ENCODE data around the gene PCDHGB2.
"Not testable (repeated sequence)": the region's sequence is repeated elsewhere in the genome, so short reads cannot be mapped to it uniquely, and the experiment has no call there.

PCDHGB2 gene

GRCh38 chr5:141351591-141351990, 8.2 kb upstream of the PCDHGB2 start:
- DNase-seq, result no peak

GRCh38 chr5:141354900-141355469, 4.8 kb upstream of the PCDHGB2 start, which contains the start of gene PCDHGA4:
Gene PCDHGA4 (plus strand): TSS chr5:141355021. CDS start chr5:141355108, 87 bp downstream.
- DNase-seq, result no peak

GRCh38 chr5:141355641-141356040, 4.2 kb upstream of the PCDHGB2 start:
- no peak for DNase-seq

GRCh38 chr5:141356133-141356532, 3.7 kb upstream of the PCDHGB2 start:
- DNase-seq, result no peak

- DNase-seq, result no peak
These were observed 2.8 kb upstream of the PCDHGB2 start for GRCh38 chr5:141356950-141357349.

GRCh38 chr5:141360685-141361084, 891 bp downstream of the PCDHGB2 start:
- DNase-seq, result no peak

- no peak for DNase-seq
These were observed 2.9 kb downstream of the PCDHGB2 start for GRCh38 chr5:141362719-141363118.

GRCh38 chr5:141363952-141364660, 4.3 kb downstream of the PCDHGB2 start, which contains the start of gene PCDHGA5:
Gene PCDHGA5 (plus strand): TSS chr5:141364162. CDS start chr5:141364331, 169 bp downstream.
- no peak for DNase-seq

- DNase-seq, result no peak
These were observed 6.5 kb downstream of the PCDHGB2 start for GRCh38 chr5:141366016-141366896.

GRCh38 chr5:141369994-141370848, 10.4 kb downstream of the PCDHGB2 start, which contains the start of gene PCDHGB3:
Gene PCDHGB3 (plus strand): TSS chr5:141370242. CDS start chr5:141370395, 153 bp downstream.
- DNase-seq, result no peak

GRCh38 chr5:141371572-141372475, 12.0 kb downstream of the PCDHGB2 start:
- no peak for DNase-seq

- no peak for DNase-seq
These were observed 14.0 kb downstream of the PCDHGB2 start, which contains the start of gene PCDHGA6 for GRCh38 chr5:141373673-141374317. Gene PCDHGA6 (plus strand): TSS chr5:141373891. CDS start chr5:141374084, 193 bp downstream.

- no peak for DNase-seq
These were observed 14.8 kb downstream of the PCDHGB2 start for GRCh38 chr5:141374627-141375026.

- not testable (repeated sequence) for DNase-seq
These were observed 15.8 kb downstream of the PCDHGB2 start for GRCh38 chr5:141375444-141376155.

GRCh38 chr5:141382469-141383294, 22.9 kb downstream of the PCDHGB2 start, which contains the start of gene PCDHGA7:
Gene PCDHGA7 (plus strand): TSS chr5:141382742. CDS start chr5:141382900, 158 bp downstream.
- no peak for DNase-seq

- DNase-seq, result no peak
These were observed 23.6 kb downstream of the PCDHGB2 start for GRCh38 chr5:141383345-141383744.

GRCh38 chr5:141384471-141385267, 24.9 kb downstream of the PCDHGB2 start:
- no peak for DNase-seq

All from inflammatory macrophage treated with lipopolysaccharide for 4 hours (primary cell).